ENCODE results near the gene MEGF9.

MEGF9 gene

DNA sequence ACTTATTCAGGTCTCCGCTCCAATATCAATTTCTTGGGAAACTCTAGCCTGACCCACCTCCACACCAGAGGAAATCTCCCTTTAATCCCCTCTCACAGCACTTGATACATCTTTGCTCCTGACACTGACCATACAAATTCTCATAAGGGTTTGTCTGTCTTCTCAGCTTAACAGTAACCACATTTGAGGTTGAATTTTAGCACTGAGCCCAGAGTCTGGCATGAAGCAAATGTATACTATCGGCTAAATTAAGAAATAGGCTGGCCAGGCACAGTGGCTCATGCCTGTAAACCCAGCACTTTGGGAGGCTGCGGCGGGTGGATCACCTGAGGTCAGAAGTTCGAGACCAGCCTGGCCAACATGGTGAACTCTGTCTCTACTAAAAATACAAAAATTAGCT is 144.0 kb downstream of the MEGF9 start:
- no peak overlapping the region for H3K4me3 ChIP-seq (replicated peaks; ENCODE audit: low read depth, low read length)
- no peaks in the 10 kb centered on the region for H3K27me3 ChIP-seq (replicated peaks; ENCODE audit: control insufficient read depth, insufficient read depth, low read length)
- DNase-seq (ENCODE audit: extremely low read depth, insufficient read length), result no peak
- H3K36me3 ChIP-seq (ENCODE audit: control insufficient read depth, insufficient read depth, low read length), result peaks cover 17% of the 10 kb centered on the region
- TF ChIP-seq CTCF (IDR thresholded peaks at IDR 0.05; ENCODE audit: insufficient read depth, low read length, poor library complexity, severe bottlenecking), result no peak

DNA sequence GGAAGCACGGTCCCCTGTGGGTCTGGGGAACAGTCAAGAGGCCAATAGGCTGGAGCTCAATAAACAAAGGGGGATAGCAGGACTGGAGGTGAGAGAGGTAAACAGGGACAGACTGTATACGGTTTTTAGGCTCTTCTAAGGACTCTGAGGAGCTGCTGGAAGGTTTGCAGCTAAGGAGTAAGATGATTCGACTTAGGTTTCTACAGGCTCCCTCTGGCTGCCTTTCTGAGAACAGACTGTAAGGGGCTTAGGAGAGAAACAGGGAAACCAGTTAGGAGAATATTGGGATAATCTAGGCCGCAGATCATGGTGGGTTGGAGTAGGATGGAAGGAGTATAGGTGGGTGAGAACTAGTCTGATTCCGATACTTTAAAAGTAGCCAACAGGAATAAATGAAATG is 144.7 kb downstream of the MEGF9 start:
- no peaks in the 10 kb centered on the region for H3K27me3 ChIP-seq (replicated peaks; ENCODE audit: control insufficient read depth, insufficient read depth, low read length)
- no peak for TF ChIP-seq CTCF (IDR thresholded peaks at IDR 0.05; ENCODE audit: insufficient read depth, low read length, poor library complexity, severe bottlenecking)
- no peak overlapping the region for H3K4me3 ChIP-seq (replicated peaks; ENCODE audit: low read depth, low read length)
- H3K36me3 ChIP-seq (ENCODE audit: control insufficient read depth, insufficient read depth, low read length), result peaks cover 17% of the 10 kb centered on the region
- no peak for DNase-seq (ENCODE audit: extremely low read depth, insufficient read length)

- Histone ChIP-seq H3K27me3 (replicated peaks; ENCODE audit: control insufficient read depth, insufficient read depth, low read length) (no peaks in the 10 kb centered on the region), H3K4me3 (replicated peaks; ENCODE audit: low read depth, low read length) (no peak overlapping the region), H3K36me3 (ENCODE audit: control insufficient read depth, insufficient read depth, low read length) (peaks cover 17% of the 10 kb centered on the region)
- no peak for TF ChIP-seq CTCF (IDR thresholded peaks at IDR 0.05; ENCODE audit: insufficient read depth, low read length, poor library complexity, severe bottlenecking)
- DNase-seq (ENCODE audit: extremely low read depth, insufficient read length), result no peak
Measured at GRCh38 chr9:120568816-120569215, 145.5 kb downstream of the MEGF9 start.

GRCh38 chr9:120567874-120568273 is 146.4 kb downstream of the MEGF9 start:
- no peak for TF ChIP-seq CTCF (IDR thresholded peaks at IDR 0.05; ENCODE audit: insufficient read depth, low read length, poor library complexity, severe bottlenecking)
- H3K27me3 ChIP-seq (replicated peaks; ENCODE audit: control insufficient read depth, insufficient read depth, low read length), result no peaks in the 10 kb centered on the region
- peaks cover 23% of the 10 kb centered on the region for H3K36me3 ChIP-seq (ENCODE audit: control insufficient read depth, insufficient read depth, low read length)
- no peak overlapping the region for H3K4me3 ChIP-seq (replicated peaks; ENCODE audit: low read depth, low read length)
- no peak for DNase-seq (ENCODE audit: extremely low read depth, insufficient read length)

DNA sequence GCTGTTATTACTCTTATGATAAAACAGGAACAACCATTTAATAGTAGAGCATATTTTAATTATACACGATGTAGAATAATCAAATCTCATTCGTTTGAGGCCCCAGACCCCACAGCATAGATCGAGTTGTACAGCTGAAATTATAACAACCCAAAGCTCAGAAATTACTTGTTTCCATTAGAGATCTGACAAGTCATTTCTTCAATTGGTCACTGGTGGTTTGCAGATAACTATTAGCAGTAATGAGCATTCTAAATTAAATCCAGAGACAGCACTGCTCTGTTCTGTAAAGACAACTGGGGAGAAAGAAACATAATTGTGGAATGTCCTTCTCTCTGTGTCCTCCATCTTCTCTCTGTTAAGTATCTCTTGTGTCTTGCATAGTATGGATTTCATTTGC is 147.2 kb downstream of the MEGF9 start:
- Histone ChIP-seq H3K4me3 (replicated peaks; ENCODE audit: low read depth, low read length) (no peak overlapping the region), H3K36me3 (ENCODE audit: control insufficient read depth, insufficient read depth, low read length) (peaks cover 27% of the 10 kb centered on the region), H3K27me3 (replicated peaks; ENCODE audit: control insufficient read depth, insufficient read depth, low read length) (no peaks in the 10 kb centered on the region)
- TF ChIP-seq CTCF (IDR thresholded peaks at IDR 0.05; ENCODE audit: insufficient read depth, low read length, poor library complexity, severe bottlenecking), result no peak
- DNase-seq (ENCODE audit: extremely low read depth, insufficient read length), result no peak

- no peak for TF ChIP-seq CTCF (IDR thresholded peaks at IDR 0.05; ENCODE audit: insufficient read depth, low read length, poor library complexity, severe bottlenecking)
- Histone ChIP-seq H3K36me3 (ENCODE audit: control insufficient read depth, insufficient read depth, low read length) (peaks cover 20% of the 10 kb centered on the region), H3K27me3 (replicated peaks; ENCODE audit: control insufficient read depth, insufficient read depth, low read length) (no peaks in the 10 kb centered on the region), H3K4me3 (replicated peaks; ENCODE audit: low read depth, low read length) (no peak overlapping the region)
- no peak for DNase-seq (ENCODE audit: extremely low read depth, insufficient read length)
Measured at GRCh38 chr9:120564589-120564988, 149.7 kb downstream of the MEGF9 start.
